Breast epithelium (tissue), 3 donors: ENCODE data around the gene VANGL1.

ENCODE experiments used
- POLR2A ChIP-seq: fragments of 450-650 bp; IDR thresholded peaks from one replicate; pipeline ENCODE4 v1.6.1; 2016; ENCODE audit warnings: antibody characterized with exemption, mild to moderate bottlenecking, moderate library complexity
- POLR2AphosphoS5 ChIP-seq, 3 donors: sonication (generic); formaldehyde crosslinking; IDR thresholded peaks; one replicate each; pipeline ENCODE4 v1.6.1; 2017; ENCODE audit warnings: antibody characterized with exemption in 3 of 3
- TF ChIP-seq, protein P1 (sequence below), 3 donors: fragments of 450-650 bp; IDR thresholded peaks; one replicate each; pipeline ENCODE4 v1.5.1; 2016 to 2017; ENCODE audit warnings: antibody characterized with exemption in 3 of 3, mild to moderate bottlenecking in 3 of 3, moderate library complexity in 3 of 3

DNA sequence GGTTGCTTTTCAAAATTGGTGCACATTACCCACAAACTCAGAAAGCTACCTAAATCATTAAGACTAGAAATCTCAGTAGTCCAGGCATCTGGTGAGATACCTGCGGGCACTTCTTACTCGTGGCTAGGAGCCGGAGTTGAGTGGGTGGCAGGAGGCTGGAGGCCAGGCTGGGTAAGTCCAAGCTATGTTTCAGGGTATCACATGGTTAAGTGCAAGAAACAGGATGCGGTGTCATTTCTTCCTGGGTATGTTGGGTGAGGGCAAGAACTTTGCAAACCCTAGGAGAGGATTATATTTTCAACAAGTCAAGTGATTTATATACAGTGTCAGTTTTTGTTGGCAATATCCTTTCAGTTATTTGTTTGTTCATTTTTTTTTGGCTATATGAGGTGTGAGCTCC, 41.0 kb downstream of the VANGL1 start:
- TF ChIP-seq, protein P1, sequence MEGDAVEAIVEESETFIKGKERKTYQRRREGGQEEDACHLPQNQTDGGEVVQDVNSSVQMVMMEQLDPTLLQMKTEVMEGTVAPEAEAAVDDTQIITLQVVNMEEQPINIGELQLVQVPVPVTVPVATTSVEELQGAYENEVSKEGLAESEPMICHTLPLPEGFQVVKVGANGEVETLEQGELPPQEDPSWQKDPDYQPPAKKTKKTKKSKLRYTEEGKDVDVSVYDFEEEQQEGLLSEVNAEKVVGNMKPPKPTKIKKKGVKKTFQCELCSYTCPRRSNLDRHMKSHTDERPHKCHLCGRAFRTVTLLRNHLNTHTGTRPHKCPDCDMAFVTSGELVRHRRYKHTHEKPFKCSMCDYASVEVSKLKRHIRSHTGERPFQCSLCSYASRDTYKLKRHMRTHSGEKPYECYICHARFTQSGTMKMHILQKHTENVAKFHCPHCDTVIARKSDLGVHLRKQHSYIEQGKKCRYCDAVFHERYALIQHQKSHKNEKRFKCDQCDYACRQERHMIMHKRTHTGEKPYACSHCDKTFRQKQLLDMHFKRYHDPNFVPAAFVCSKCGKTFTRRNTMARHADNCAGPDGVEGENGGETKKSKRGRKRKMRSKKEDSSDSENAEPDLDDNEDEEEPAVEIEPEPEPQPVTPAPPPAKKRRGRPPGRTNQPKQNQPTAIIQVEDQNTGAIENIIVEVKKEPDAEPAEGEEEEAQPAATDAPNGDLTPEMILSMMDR (IDR thresholded peaks at IDR 0.05): no peak
- TF ChIP-seq POLR2A: no peak
- TF ChIP-seq POLR2AphosphoS5 (IDR thresholded peaks at IDR 0.05): no peak
